H9 (cell line): ENCODE data around the gene LEF1. TPM values are rescaled to one million over a fixed set of nuclear protein-coding genes. Genes with fewer than 3 reads are reported as not detected.

Source experiments
- DNase-seq: peaks from one replicate; pipeline ENCODE4 v3.0.0-alpha.2; 2017
- H2AFZ ChIP-seq: one replicate; pipeline ENCODE4 v1.6.1; 2013; ENCODE audit warnings: mild to moderate bottlenecking, low read length, control low read depth, moderate library complexity
- H2AK5ac ChIP-seq: 2 replicates; pipeline ENCODE4 v1.6.1; 2013; ENCODE audit warnings: low read length, control low read depth, mixed read lengths; ENCODE audit not compliant: insufficient read length
- H2BK120ac ChIP-seq: one replicate; pipeline ENCODE4 v1.6.1; 2013; ENCODE audit warnings: low read depth, mild to moderate bottlenecking, low read length, control low read depth, inconsistent platforms; ENCODE audit not compliant: poor library complexity, severe bottlenecking
- H2BK12ac ChIP-seq: 2 replicates; pipeline ENCODE4 v1.6.1; 2013; ENCODE audit warnings: low read length, control low read depth, mixed read lengths, low read depth; ENCODE audit not compliant: insufficient read length
- H2BK15ac ChIP-seq: 2 replicates; pipeline ENCODE4 v1.6.1; 2013; ENCODE audit warnings: low read depth, low read length, control low read depth
- H2BK20ac ChIP-seq: one replicate; pipeline ENCODE4 v1.6.1; 2013; ENCODE audit warnings: low read depth, mild to moderate bottlenecking, low read length, control low read depth, inconsistent platforms; ENCODE audit not compliant: poor library complexity, severe bottlenecking
- H2BK5ac ChIP-seq: 2 replicates; pipeline ENCODE4 v1.6.1; 2013; ENCODE audit warnings: low read length, control low read depth, mixed read lengths; ENCODE audit not compliant: insufficient read length
- H3K14ac ChIP-seq: 2 replicates; pipeline ENCODE4 v1.6.1; 2013; ENCODE audit warnings: low read length, control low read depth; ENCODE audit not compliant: insufficient read depth
- H3K18ac ChIP-seq: 2 replicates; pipeline ENCODE4 v1.6.1; 2013; ENCODE audit warnings: low read depth, mild to moderate bottlenecking, mixed read lengths, low read length, control low read depth; ENCODE audit not compliant: insufficient read length
- H3K23ac ChIP-seq: 2 replicates; pipeline ENCODE4 v1.6.1; 2013; ENCODE audit warnings: low read length, control low read depth, mixed read lengths, low read depth; ENCODE audit not compliant: insufficient read length
- H3K23me2 ChIP-seq: 2 replicates; pipeline ENCODE4 v1.6.1; 2013; ENCODE audit warnings: low read depth, mild to moderate bottlenecking, mixed read lengths, low read length, control low read depth; ENCODE audit not compliant: insufficient read length, poor library complexity, severe bottlenecking
- H3K27ac ChIP-seq: 2 replicates; pipeline ENCODE4 v1.5.1; 2013; ENCODE audit warnings: low read length, control low read depth, mixed read lengths, low read depth; ENCODE audit not compliant: insufficient read length
- H3K27me3 ChIP-seq: 2 replicates; pipeline ENCODE4 v1.6.1; 2013; ENCODE audit warnings: low read length, control low read depth, inconsistent platforms; ENCODE audit not compliant: insufficient read depth
- H3K4ac ChIP-seq: 2 replicates; pipeline ENCODE4 v1.6.1; 2013; ENCODE audit warnings: low read depth, mild to moderate bottlenecking, control low read depth, inconsistent platforms, low read length, moderate library complexity
- H3K4me1 ChIP-seq: 2 replicates; pipeline ENCODE4 v1.6.1; 2013; ENCODE audit warnings: low read length, control low read depth, inconsistent platforms; ENCODE audit not compliant: insufficient read depth
- H3K4me2 ChIP-seq: 2 replicates; pipeline ENCODE4 v1.6.1; 2013; ENCODE audit warnings: low read length, control low read depth, mixed read lengths; ENCODE audit not compliant: insufficient read length, insufficient read depth
- H3K56ac ChIP-seq: 2 replicates; pipeline ENCODE4 v1.6.1; 2013; ENCODE audit warnings: low read depth, mild to moderate bottlenecking, mixed read lengths, low read length, control low read depth; ENCODE audit not compliant: insufficient read length
- H3K79me1 ChIP-seq: 2 replicates; pipeline ENCODE4 v1.6.1; 2013; ENCODE audit warnings: low read depth, mild to moderate bottlenecking, moderate library complexity, low read length, control low read depth, inconsistent platforms; ENCODE audit not compliant: insufficient read depth, poor library complexity, severe bottlenecking
- H3K79me2 ChIP-seq: 2 replicates; pipeline ENCODE4 v1.6.1; 2013; ENCODE audit warnings: low read length, control low read depth, inconsistent platforms; ENCODE audit not compliant: insufficient read depth
- H3K9ac ChIP-seq: 2 replicates; pipeline ENCODE4 v1.6.1; 2013; ENCODE audit warnings: low read length, control low read depth, mixed read lengths; ENCODE audit not compliant: insufficient read length; ENCODE audit errors: extremely low read depth
- H3K9me3 ChIP-seq: one replicate; pipeline ENCODE4 v1.6.1; 2013; ENCODE audit warnings: low read depth, low read length, inconsistent platforms; ENCODE audit not compliant: control insufficient read depth
- H3T11ph ChIP-seq: one replicate; pipeline ENCODE4 v1.6.1; 2013; ENCODE audit warnings: mild to moderate bottlenecking, low read length, control low read depth, inconsistent platforms
- H4K20me1 ChIP-seq: one replicate; pipeline ENCODE4 v1.6.1; 2013; ENCODE audit not compliant: control insufficient read depth, insufficient read length, insufficient read depth
- H4K5ac ChIP-seq: 2 replicates; pipeline ENCODE4 v1.6.1; 2013; ENCODE audit warnings: low read depth, mild to moderate bottlenecking, mixed read lengths, low read length, control low read depth; ENCODE audit not compliant: insufficient read length
- H4K8ac ChIP-seq: replicated peaks from 2 replicates; pipeline ENCODE4 v1.6.1; 2013; ENCODE audit warnings: low read length, control low read depth, mixed read lengths, low read depth; ENCODE audit not compliant: insufficient read length
- H4K91ac ChIP-seq: 2 replicates; pipeline ENCODE4 v1.6.1; 2013; ENCODE audit warnings: low read depth, mild to moderate bottlenecking, moderate library complexity, mixed read lengths, low read length, control low read depth; ENCODE audit not compliant: insufficient read length
- H3K27ac Mint-ChIP-seq, 3 experiments: 2 replicates in 2 of 3; 3 replicates in 1 of 3; pipeline ENCODE4 v1.8.0; 2020 to 2021; ENCODE audit warnings: mixed read lengths in 3 of 3, mild to moderate bottlenecking in 1 of 3, moderate library complexity in 1 of 3
- H3K27me3 Mint-ChIP-seq: 2 replicates; pipeline ENCODE4 v1.8.0; 2021; ENCODE audit warnings: low read depth, mild to moderate bottlenecking, moderate library complexity, mixed read lengths
- H3K36me3 Mint-ChIP-seq, 3 experiments: 2 replicates in 2 of 3; 3 replicates in 1 of 3; pipeline ENCODE4 v1.8.0; 2020 to 2021; ENCODE audit warnings: low read depth in 3 of 3, mixed read lengths in 3 of 3; ENCODE audit not compliant: insufficient read depth in 1 of 3
- H3K4me1 Mint-ChIP-seq, 2 experiments: 2 replicates each; pipeline ENCODE4 v1.8.0; 2020; ENCODE audit warnings: mixed read lengths in 2 of 2
- H3K4me3 Mint-ChIP-seq, 2 experiments: 2 replicates in 1 of 2; 3 replicates in 1 of 2; pipeline ENCODE4 v1.8.0; 2020 to 2021; ENCODE audit warnings: mild to moderate bottlenecking in 2 of 2, mixed read lengths in 2 of 2, moderate library complexity in 1 of 2
- H3K9me3 Mint-ChIP-seq, 2 experiments: 2 replicates in 1 of 2; 3 replicates in 1 of 2; pipeline ENCODE4 v1.8.0; 2020; ENCODE audit warnings: mild to moderate bottlenecking in 2 of 2, mixed read lengths in 2 of 2, moderate library complexity in 1 of 2
- WGBS: extraction: QIAGEN DNeasy Blood & Tissue Kit; methylation state at CpG from one replicate; pipeline ENCODE4 v1.1.7; 2013; ENCODE audit warnings: missing lambda C conversion rate, low lambda C conversion rate, mixed read lengths; ENCODE audit not compliant: insufficient read length; ENCODE audit errors: extremely low coverage; 5-methylcytosine and 5-hydroxymethylcytosine counted together
- total RNA-seq: library from RNA; stranded (reverse); gene quantifications from 2 replicates; pipeline ENCODE4 v1.2.1, GENCODE V29; 2021
- TF ChIP-seq, protein P1 (sequence below): fragments of 200-600 bp; sonication (generic); conservative IDR thresholded peaks from 3 replicates; pipeline ENCODE4 v1.8.0; 2021; ENCODE audit warnings: antibody characterized with exemption, mild to moderate bottlenecking

The LEF1 gene
- total RNA-seq, 1 experiment from 2014 or later, result 2.5 TPM

DNA sequence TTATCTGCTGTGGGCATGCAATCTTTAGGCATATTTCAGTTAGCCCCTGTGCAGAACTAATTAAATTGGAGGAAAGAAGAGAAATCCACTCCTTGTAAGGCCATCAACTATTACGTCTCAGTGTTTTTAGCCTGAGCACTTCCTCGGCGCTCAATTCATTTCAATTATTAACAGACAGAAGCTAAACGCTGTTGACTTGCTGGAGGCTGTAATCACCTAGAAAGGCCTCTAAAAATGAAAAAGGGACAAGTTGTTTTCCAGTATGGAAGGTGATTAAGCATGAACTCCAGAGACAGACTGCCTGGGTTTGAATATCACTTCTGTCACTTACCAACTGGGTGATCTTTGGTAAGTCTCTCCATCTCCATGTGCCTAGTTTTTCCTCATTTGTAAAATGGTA lies 59.6 kb downstream of the LEF1 start:
- Mint-ChIP-seq H3K36me3 (no peaks in the 10 kb centered on the region), H3K4me3 (no peak overlapping the region), H3K9me3 (no peaks in the 10 kb centered on the region), H3K4me1 (peaks cover 31 to 43% of the 10 kb centered on the region in 2 experiments), H3K27ac (no peak overlapping the region), H3K27me3 (peaks cover 15% of the 10 kb centered on the region)
- H3K23ac ChIP-seq, result no peak overlapping the region
- H2BK120ac ChIP-seq, result no peak overlapping the region
- no peak overlapping the region for H4K91ac ChIP-seq
- no peaks in the 10 kb centered on the region for H3K79me2 ChIP-seq
- no peaks in the 10 kb centered on the region for H4K20me1 ChIP-seq
- H3K79me1 ChIP-seq, result no peaks in the 10 kb centered on the region
- H4K5ac ChIP-seq, result no peak overlapping the region
- H3K27ac ChIP-seq, result no peak overlapping the region
- H2BK20ac ChIP-seq, result no peak overlapping the region
- no peak for DNase-seq
- no peak overlapping the region for H2BK12ac ChIP-seq
- no peak overlapping the region for H2AK5ac ChIP-seq
- H3K27me3 ChIP-seq, result no peaks in the 10 kb centered on the region
- H3K4me2 ChIP-seq, result no peak overlapping the region
- no peak overlapping the region for H4K8ac ChIP-seq
- H3T11ph ChIP-seq, result no peak overlapping the region
- H3K14ac ChIP-seq, result no peak overlapping the region
- H3K9me3 ChIP-seq, result no peaks in the 10 kb centered on the region
- TF ChIP-seq, protein P1, sequence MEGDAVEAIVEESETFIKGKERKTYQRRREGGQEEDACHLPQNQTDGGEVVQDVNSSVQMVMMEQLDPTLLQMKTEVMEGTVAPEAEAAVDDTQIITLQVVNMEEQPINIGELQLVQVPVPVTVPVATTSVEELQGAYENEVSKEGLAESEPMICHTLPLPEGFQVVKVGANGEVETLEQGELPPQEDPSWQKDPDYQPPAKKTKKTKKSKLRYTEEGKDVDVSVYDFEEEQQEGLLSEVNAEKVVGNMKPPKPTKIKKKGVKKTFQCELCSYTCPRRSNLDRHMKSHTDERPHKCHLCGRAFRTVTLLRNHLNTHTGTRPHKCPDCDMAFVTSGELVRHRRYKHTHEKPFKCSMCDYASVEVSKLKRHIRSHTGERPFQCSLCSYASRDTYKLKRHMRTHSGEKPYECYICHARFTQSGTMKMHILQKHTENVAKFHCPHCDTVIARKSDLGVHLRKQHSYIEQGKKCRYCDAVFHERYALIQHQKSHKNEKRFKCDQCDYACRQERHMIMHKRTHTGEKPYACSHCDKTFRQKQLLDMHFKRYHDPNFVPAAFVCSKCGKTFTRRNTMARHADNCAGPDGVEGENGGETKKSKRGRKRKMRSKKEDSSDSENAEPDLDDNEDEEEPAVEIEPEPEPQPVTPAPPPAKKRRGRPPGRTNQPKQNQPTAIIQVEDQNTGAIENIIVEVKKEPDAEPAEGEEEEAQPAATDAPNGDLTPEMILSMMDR, result no peak
- no peak overlapping the region for H3K56ac ChIP-seq
- H3K9ac ChIP-seq, result no peak overlapping the region
- H3K18ac ChIP-seq, result no peak overlapping the region
- H2BK5ac ChIP-seq, result no peak overlapping the region
- no peak overlapping the region for H2AFZ ChIP-seq
- H3K4ac ChIP-seq, result no peak overlapping the region
- no CpG with 5 or more reads among the region's 4 CpGs for WGBS
- H2BK15ac ChIP-seq, result no peak overlapping the region
- H3K23me2 ChIP-seq, result no peaks in the 10 kb centered on the region
- H3K4me1 ChIP-seq, result 0 out of 2 replicates have a peak, but pooled peaks cover 2% of the 10 kb centered on the region
